ENCODE measurements around the gene MGAT3.
A peak's percentile ranks its signal among the peaks of the same experiment; 100 is the strongest.

MGAT3 gene

DNA sequence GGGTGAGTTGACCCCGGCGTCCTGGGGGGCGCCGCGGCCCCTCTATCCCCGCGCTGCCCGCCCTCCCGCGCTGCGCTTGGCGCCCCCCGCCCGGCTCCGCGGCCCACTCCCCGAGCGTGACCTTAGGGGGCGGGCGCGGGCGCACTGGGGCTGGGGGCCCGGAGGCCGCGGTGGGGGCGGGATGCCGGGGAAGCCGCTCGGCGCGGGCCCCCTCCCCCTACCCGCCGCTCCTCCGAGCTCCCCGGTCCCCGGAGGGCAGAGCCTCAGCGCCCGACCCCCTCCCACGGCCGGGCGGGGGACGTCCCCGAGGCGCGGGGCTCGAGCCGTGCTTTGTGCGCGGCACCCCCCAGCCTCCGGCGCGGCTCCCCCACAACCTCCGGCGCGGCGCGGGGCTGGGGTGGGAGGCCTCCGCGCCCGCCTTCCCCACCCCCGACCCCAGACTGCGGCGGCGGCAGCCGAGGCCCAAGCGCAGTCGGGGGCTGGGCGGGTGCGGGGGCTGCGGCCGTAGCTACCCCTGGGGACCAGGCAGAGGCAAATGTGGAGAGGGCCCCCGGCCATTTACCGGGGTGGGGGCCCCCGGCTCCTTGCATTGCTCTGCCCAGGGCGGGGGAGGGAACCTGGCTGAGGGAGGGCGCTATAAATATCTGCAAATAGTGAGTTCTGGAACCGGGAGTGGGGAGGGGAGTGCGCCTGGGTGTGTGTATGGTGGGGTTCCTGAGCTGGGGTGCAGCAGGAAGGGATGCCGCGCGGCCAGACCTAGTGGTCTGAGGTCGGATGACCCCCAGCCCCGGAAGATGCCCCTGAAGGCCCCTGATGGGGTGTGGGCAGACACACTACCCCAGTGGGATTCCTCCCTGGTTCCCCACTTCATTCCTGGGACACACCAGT lies 988 bp downstream of the MGAT3 start:
- TF ChIP-seq CTBP1 (IDR thresholded peaks at IDR 0.05; ENCODE audit: borderline replicate concordance) (no peak), SP1 (IDR thresholded peaks at IDR 0.05) (no peak), LEF1 (IDR thresholded peaks at IDR 0.05; ENCODE audit: borderline replicate concordance) (no peak), ARNT (IDR thresholded peaks at IDR 0.05) (no peak), BHLHE40 (IDR thresholded peaks at IDR 0.05; ENCODE audit: borderline replicate concordance) (no peak), FOXK2 (IDR thresholded peaks at IDR 0.05) (no peak), NFRKB (IDR thresholded peaks at IDR 0.05) (no peak)
- TF ChIP-seq, protein P1, sequence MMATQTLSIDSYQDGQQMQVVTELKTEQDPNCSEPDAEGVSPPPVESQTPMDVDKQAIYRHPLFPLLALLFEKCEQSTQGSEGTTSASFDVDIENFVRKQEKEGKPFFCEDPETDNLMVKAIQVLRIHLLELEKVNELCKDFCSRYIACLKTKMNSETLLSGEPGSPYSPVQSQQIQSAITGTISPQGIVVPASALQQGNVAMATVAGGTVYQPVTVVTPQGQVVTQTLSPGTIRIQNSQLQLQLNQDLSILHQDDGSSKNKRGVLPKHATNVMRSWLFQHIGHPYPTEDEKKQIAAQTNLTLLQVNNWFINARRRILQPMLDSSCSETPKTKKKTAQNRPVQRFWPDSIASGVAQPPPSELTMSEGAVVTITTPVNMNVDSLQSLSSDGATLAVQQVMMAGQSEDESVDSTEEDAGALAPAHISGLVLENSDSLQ (IDR thresholded peaks at IDR 0.05), result no peak
- POLR2A ChIA-PET, result interaction anchor here (0.6 to 2.1 kb wide), 9 partner anchors 12 to 532 kb away, joined by 3 to 9 read pairs (median 3); partner anchors contain the start of gene ATF4
- CTCF ChIA-PET, result interaction anchor here (0.7 to 1.0 kb wide), 2 partner anchors 21 to 326 kb away, joined by 3 to 5 read pairs; no protein-coding TSS in a partner anchor
- peak; percentile 61 for DNase-seq (ENCODE audit: extremely low spot score)

DNA sequence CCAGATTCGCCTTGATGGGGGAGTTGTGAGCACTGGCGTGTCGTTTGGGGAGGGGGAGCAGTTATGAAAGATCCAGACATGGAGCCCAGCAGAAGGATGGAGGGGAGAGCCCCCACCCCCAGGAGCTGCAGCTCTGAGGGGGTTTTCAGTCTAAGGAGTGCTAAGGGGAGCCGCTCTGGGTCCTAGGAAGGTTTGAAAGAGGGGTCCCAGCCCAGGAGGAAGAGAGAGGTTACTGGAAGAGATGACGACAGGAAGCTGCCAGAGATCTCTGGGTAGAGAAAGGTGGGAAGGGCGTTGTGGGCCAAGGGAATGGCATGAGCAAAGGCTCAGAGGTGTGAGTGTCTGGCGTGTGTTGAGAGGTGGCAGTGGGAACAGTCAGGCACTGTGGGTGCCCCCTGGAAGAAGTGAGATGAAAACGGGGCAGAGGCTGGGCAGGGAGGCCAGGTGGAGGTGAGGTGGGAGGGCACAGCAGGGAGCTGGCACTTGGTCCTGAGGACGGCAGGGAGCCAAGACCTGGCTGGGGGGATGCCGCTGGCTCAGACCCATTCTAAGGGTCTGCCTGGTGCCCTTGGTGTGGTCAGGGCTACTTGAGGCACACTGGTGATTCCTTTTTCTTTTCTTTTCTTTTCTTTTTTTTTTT lies 1.8 kb downstream of the MGAT3 start:
- ChIA-PET POLR2A (interaction anchor here (0.8 to 2.1 kb wide), 7 partner anchors 42 to 138 kb away, joined by 3 to 9 read pairs (median 3); partner anchors contain the start of gene ATF4), CTCF (interaction anchor here (0.7 to 1.0 kb wide), 2 partner anchors 22 to 327 kb away, joined by 3 to 5 read pairs; no protein-coding TSS in a partner anchor)
- TF ChIP-seq ARNT (IDR thresholded peaks at IDR 0.05), result no peak
- no peak for TF ChIP-seq NFRKB (IDR thresholded peaks at IDR 0.05)
- no peak for TF ChIP-seq ZNF384 (IDR thresholded peaks at IDR 0.05)
- no peak for TF ChIP-seq FOXK2 (IDR thresholded peaks at IDR 0.05)
- TF ChIP-seq SP1 (IDR thresholded peaks at IDR 0.05), result no peak
- no peak for TF ChIP-seq FOXA1 (IDR thresholded peaks at IDR 0.05)
- no peak for TF ChIP-seq ELF4 (IDR thresholded peaks at IDR 0.05)
- no peak for TF ChIP-seq FOXM1 (IDR thresholded peaks at IDR 0.05; ENCODE audit: borderline replicate concordance)
- TF ChIP-seq HDGF (IDR thresholded peaks at IDR 0.05; ENCODE audit: borderline replicate concordance), result no peak
- TF ChIP-seq, protein P1 (IDR thresholded peaks at IDR 0.05), result no peak
- no peak for TF ChIP-seq BHLHE40 (IDR thresholded peaks at IDR 0.05; ENCODE audit: borderline replicate concordance)
- TF ChIP-seq TARDBP (IDR thresholded peaks at IDR 0.05), result no peak
- TF ChIP-seq SUZ12 (IDR thresholded peaks at IDR 0.05), result no peak
- no peak for TF ChIP-seq LEF1 (IDR thresholded peaks at IDR 0.05; ENCODE audit: borderline replicate concordance)
- no peak for TF ChIP-seq L3MBTL2 (conservative IDR thresholded peaks at IDR 0.05)
- no peak for TF ChIP-seq CTBP1 (IDR thresholded peaks at IDR 0.05; ENCODE audit: borderline replicate concordance)
- DNase-seq (ENCODE audit: extremely low spot score), result no peak

DNA sequence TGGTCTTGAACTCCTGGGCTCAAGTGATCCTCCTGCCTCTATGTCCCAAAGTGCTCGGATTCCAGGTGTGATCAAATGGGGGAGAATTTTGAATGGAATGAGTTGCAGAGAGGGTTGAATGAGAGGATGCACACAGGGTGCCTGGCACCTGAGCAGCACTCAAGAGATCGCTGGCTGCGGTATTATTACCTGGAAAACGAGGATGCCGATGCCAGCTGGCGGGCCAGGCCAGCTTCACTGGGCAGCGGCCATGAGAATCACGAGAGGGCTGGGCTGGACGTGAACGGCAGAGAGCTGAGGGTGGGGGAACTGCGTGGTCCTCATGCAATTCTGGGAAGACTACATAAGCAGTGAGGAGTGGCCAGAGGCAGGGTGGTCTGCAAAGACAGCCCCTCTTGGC lies 2.9 kb downstream of the MGAT3 start:
- POLR2A ChIA-PET, result no interaction called here
- no peak for DNase-seq (ENCODE audit: extremely low spot score)
- TF ChIP-seq TARDBP (IDR thresholded peaks at IDR 0.05) (no peak), FOXK2 (IDR thresholded peaks at IDR 0.05) (no peak), BHLHE40 (IDR thresholded peaks at IDR 0.05; ENCODE audit: borderline replicate concordance) (no peak), HDGF (IDR thresholded peaks at IDR 0.05; ENCODE audit: borderline replicate concordance) (no peak), SP1 (IDR thresholded peaks at IDR 0.05) (no peak)
- TF ChIP-seq, protein P1 (IDR thresholded peaks at IDR 0.05), result no peak
- CTCF ChIA-PET, result interaction anchor here (0.6 kb wide), 1 partner anchor 57 kb away, joined by 17 read pairs; no protein-coding TSS in a partner anchor

DNA sequence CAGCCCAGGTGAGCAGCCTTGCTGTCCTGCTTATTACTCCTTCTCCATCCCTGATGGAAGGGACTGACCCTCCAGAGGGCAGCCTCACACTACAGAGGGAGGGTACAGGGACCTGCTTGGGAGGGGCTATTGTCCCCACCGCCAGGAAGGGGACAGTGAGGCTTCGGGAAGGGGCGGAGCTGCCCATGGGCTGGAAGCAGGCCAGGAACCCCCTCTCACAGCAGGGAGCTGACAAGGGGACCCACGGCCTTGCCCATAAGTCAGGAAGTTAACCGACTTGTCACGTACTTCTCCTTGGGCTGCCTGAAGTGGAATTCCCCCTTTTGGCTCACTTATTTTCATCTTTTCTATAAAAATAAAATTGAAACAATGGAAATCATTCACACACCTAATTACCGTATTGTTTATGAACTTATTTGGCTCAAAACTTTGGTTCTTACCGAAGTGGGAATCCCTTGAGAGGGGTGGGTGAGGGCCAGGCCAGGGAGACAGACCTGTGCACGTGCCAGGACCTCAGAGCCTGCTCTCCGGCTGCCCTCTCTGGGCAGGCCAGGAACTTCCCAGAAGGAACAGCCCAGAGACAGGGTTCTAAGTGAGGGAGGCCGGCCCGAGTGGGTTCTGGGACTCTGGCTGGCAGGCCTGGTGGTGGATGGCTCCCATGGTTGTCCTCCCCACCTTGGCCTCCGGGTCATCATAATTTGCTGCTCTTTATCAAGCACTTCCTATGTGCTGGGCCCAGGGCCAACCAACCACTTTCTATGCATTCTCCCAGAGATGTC lies 5.8 kb downstream of the MGAT3 start:
- ChIA-PET CTCF (interaction anchor here (0.6 to 1.2 kb wide), 2 partner anchors 62 to 69 kb away, joined by 3 to 5 read pairs; no protein-coding TSS in a partner anchor), POLR2A (interaction anchor here (2.3 kb wide), 1 partner anchor 143 kb away, joined by 10 read pairs; the partner anchor contains the start of gene RPL3)
- no peak for TF ChIP-seq NFRKB (IDR thresholded peaks at IDR 0.05)
- TF ChIP-seq SUZ12 (IDR thresholded peaks at IDR 0.05), result no peak
- no peak for TF ChIP-seq FOXM1 (IDR thresholded peaks at IDR 0.05; ENCODE audit: borderline replicate concordance)
- TF ChIP-seq HDGF (IDR thresholded peaks at IDR 0.05; ENCODE audit: borderline replicate concordance), result no peak
- no peak for TF ChIP-seq TARDBP (IDR thresholded peaks at IDR 0.05)
- no peak for TF ChIP-seq LEF1 (IDR thresholded peaks at IDR 0.05; ENCODE audit: borderline replicate concordance)
- no peak for TF ChIP-seq FOXA1 (IDR thresholded peaks at IDR 0.05)
- no peak for TF ChIP-seq CTBP1 (IDR thresholded peaks at IDR 0.05; ENCODE audit: borderline replicate concordance)
- TF ChIP-seq ARNT (IDR thresholded peaks at IDR 0.05), result no peak
- TF ChIP-seq ELF4 (IDR thresholded peaks at IDR 0.05), result no peak
- no peak for TF ChIP-seq BHLHE40 (IDR thresholded peaks at IDR 0.05; ENCODE audit: borderline replicate concordance)
- TF ChIP-seq L3MBTL2 (conservative IDR thresholded peaks at IDR 0.05), result no peak
- TF ChIP-seq ZNF384 (IDR thresholded peaks at IDR 0.05), result no peak
- TF ChIP-seq, protein P1 (IDR thresholded peaks at IDR 0.05), result no peak
- TF ChIP-seq FOXK2 (IDR thresholded peaks at IDR 0.05), result no peak
- TF ChIP-seq SP1 (IDR thresholded peaks at IDR 0.05), result no peak
- no peak for DNase-seq (ENCODE audit: extremely low spot score)
